ENCODE results near the gene DDR2.

DNA sequence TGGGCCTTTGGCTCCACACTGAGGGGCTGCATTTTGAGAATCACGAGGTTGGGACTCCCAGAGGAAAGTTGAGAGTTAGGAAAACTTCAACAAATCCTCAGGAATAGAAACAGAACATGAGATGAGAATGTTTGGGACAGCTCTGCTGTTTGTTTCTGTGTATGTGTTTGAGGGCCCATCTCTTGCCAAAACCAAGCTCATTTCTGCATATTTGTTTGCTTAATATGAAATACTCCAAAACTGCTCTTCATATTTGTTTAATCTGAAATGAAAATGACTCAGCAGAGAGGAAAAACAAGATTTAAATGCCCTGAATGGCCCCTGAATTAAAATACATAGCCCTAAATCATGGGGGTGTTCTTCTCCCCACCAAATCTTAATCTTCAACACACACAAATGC, 78.1 kb downstream of the DDR2 start:
- TF ChIP-seq, protein P1, sequence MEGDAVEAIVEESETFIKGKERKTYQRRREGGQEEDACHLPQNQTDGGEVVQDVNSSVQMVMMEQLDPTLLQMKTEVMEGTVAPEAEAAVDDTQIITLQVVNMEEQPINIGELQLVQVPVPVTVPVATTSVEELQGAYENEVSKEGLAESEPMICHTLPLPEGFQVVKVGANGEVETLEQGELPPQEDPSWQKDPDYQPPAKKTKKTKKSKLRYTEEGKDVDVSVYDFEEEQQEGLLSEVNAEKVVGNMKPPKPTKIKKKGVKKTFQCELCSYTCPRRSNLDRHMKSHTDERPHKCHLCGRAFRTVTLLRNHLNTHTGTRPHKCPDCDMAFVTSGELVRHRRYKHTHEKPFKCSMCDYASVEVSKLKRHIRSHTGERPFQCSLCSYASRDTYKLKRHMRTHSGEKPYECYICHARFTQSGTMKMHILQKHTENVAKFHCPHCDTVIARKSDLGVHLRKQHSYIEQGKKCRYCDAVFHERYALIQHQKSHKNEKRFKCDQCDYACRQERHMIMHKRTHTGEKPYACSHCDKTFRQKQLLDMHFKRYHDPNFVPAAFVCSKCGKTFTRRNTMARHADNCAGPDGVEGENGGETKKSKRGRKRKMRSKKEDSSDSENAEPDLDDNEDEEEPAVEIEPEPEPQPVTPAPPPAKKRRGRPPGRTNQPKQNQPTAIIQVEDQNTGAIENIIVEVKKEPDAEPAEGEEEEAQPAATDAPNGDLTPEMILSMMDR (IDR thresholded peaks at IDR 0.05; ENCODE audit: low read depth, low read length), result no peak
- TF ChIP-seq POLR2A (IDR thresholded peaks at IDR 0.05; ENCODE audit: extremely low read depth, insufficient read length), result no peak
- TF ChIP-seq, protein P2, sequence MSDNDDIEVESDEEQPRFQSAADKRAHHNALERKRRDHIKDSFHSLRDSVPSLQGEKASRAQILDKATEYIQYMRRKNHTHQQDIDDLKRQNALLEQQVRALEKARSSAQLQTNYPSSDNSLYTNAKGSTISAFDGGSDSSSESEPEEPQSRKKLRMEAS (IDR thresholded peaks at IDR 0.05; ENCODE audit: low read depth, low read length), result no peak
